Esophagus (tissue), 2 donors: ENCODE data around the gene C2CD4D. TPM values are rescaled to one million over a fixed set of nuclear protein-coding genes. Genes with fewer than 3 reads are reported as not detected.

Source experiments
- H3K27ac ChIP-seq, 2 donors: one replicate each; pipeline ENCODE4 v1.5.1; 2013; ENCODE audit warnings: low read depth in 2 of 2, mild to moderate bottlenecking in 2 of 2, inconsistent platforms in 1 of 2, low read length in 1 of 2, moderate library complexity in 1 of 2
- H3K27me3 ChIP-seq, 2 donors: one replicate each; pipeline ENCODE4 v1.6.1; 2013; ENCODE audit warnings: low read length in 2 of 2, control low read depth in 1 of 2, mild to moderate bottlenecking in 1 of 2; ENCODE audit not compliant: insufficient read depth in 2 of 2, control insufficient read depth in 1 of 2
- H3K36me3 ChIP-seq, 2 donors: one replicate each; pipeline ENCODE4 v1.6.1; 2013; ENCODE audit warnings: low read length in 1 of 2; ENCODE audit not compliant: control insufficient read depth in 2 of 2, insufficient read depth in 2 of 2
- H3K4me1 ChIP-seq, 2 donors: one replicate each; pipeline ENCODE4 v1.6.1; 2013; ENCODE audit warnings: low read length in 1 of 2; ENCODE audit not compliant: control insufficient read depth in 2 of 2, insufficient read depth in 2 of 2
- H3K4me3 ChIP-seq, 2 donors: one replicate each; pipeline ENCODE4 v1.5.1; 2013; ENCODE audit warnings: low read length in 2 of 2, mild to moderate bottlenecking in 2 of 2, low read depth in 1 of 2, moderate library complexity in 1 of 2
- H3K9me3 ChIP-seq, 2 donors: one replicate each; pipeline ENCODE4 v1.6.1; 2013; ENCODE audit warnings: mild to moderate bottlenecking in 2 of 2, low read depth in 1 of 2, low read length in 1 of 2, moderate library complexity in 1 of 2; ENCODE audit not compliant: control insufficient read depth in 2 of 2, insufficient read depth in 1 of 2
- WGBS, 2 donors: extraction: QIAGEN DNeasy Blood & Tissue Kit; methylation state at CpG; one replicate each; pipeline ENCODE4 v1.1.7; 2013; 5-methylcytosine and 5-hydroxymethylcytosine counted together
- polyA plus RNA-seq, 2 donors: library from polyadenylated mRNA; stranded (reverse); fragments of 200-250 nt; gene quantifications; one replicate each; pipeline ENCODE4 v1.2.3, GENCODE V29; 2013
- donor health status: healthy with polysubstance abuse.
- donor health status: Bipolar disorder and iron deficiency.

Gene C2CD4D
- polyA plus RNA-seq, 2 donors, result 0.12 to 0.19 TPM

DNA sequence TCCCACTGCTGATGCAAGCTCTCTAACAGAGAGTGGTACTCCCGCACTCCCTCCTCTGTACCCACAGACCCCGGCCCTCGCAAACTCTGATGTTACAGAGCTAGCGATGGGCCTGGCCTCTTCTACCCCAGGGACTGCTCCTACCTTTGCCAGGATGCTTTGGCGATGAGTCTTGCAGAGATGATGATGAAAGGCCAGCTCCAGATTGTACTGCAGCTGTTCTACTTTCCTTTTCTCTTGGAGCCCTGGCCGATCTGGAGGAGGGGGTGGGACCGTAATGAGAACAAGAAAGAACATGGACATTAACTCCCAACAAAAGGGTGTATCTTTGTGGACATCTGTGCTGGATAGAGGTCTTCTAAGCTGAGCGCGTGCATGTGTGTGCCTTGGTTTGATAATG is 28.4 kb downstream of the C2CD4D start:
- Histone ChIP-seq H3K4me3 (no peak overlapping the region), H3K27me3 (no peaks in the 10 kb centered on the region), H3K4me1 (no peaks in the 10 kb centered on the region), H3K36me3 (peaks cover 0 to 2% of the 10 kb centered on the region in 2 donors), H3K9me3 (no peaks in the 10 kb centered on the region), H3K27ac (no peak overlapping the region)
- 91 to 95% methylated on average over 9 of the region's 9 CpGs for WGBS, 2 donors

DNA sequence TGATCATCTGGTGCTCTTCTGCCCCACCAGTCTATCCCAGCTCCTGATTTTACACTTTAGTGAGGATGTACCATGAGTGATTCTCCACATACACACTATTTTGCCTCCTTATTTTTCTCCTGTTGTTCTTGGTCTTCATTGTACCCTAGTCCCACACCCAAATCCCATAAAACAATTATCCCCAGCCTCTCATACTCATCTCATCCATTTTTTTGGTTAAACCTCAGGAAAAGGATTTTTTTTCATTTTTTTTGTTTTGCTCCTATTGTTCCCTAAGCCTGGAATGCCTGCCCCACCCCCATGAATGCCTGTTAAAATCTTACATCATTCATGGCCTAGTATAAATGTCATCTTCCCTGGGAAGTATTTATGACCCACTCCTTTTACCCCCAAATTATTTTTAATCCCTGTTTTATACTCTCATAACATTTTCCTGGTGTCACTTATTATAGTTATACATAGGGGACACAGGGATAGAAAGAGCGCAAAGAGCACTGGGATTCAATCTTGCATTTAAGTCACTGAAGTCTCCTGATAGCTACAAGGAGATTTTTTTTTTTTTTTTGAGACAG is 29.5 kb downstream of the C2CD4D start:
- Histone ChIP-seq H3K4me1 (no peaks in the 10 kb centered on the region), H3K4me3 (no peak overlapping the region), H3K27me3 (no peaks in the 10 kb centered on the region), H3K9me3 (no peaks in the 10 kb centered on the region), H3K36me3 (peaks cover 0 to 2% of the 10 kb centered on the region in 2 donors), H3K27ac (no peak overlapping the region)
- 98 to 99% methylated on average over 1 of the region's 1 CpG for WGBS, 2 donors

DNA sequence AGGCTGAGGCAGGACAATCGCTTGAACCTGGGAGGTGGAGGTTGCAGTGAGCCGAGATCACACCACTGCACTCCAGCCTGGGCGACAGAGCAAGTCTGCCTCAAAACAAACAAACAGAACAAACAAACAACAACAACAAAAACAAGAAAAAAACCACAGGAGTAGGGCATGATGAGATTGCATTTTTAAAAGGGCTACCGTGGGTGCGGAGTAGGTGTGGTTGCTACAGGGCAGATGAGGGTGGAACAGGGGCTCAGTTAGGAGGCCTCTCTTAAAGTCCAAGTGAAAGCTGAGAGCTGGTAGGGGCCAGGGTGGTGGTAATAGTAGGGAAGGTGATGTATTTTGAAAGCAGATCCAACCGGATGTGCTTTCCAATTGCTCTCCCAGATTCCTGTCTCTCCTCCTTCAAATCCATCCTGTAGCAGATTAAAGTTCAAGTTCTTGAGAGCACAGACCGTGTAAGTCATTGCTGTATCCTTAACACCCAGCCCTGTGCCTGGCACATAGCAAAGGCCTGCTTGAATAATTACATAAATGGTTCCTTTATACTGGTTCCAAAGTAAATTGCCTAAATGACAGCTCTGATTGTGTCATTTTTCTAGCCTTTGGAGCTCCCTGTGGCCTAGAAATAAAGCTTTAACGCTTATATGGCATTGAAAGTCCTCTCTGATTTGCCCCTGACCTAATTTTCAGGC is 30.2 kb downstream of the C2CD4D start:
- no peak overlapping the region for H3K27ac ChIP-seq

DNA sequence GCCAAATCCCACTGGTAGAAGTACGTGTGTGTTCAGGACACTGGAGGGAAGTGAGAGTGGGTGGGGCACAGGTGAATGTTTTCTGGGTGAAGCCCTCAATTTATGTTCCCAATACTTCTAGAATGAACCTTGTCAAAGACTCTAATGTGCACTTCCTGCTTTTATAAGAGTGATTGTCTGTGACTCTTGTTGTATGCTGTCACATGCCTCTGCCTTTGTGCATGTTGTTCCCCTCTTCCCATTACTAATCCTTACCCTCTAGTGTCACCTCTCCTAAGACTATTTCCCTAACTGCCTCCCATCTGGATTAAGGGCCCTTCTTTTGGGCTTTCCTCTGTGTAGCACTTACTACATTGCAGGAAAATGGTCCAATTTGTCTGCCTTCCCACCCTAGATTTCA is 31.9 kb downstream of the C2CD4D start:
- no peaks in the 10 kb centered on the region for H3K36me3 ChIP-seq
- H3K27ac ChIP-seq, result no peak overlapping the region
- WGBS, 2 donors, result 57 to 75% methylated on average over 1 of the region's 1 CpG
- no peaks in the 10 kb centered on the region for H3K4me1 ChIP-seq
- no peaks in the 10 kb centered on the region for H3K9me3 ChIP-seq
- H3K4me3 ChIP-seq, result no peak overlapping the region
- no peaks in the 10 kb centered on the region for H3K27me3 ChIP-seq

More for the DNA sequence above, 30.2 kb downstream of the C2CD4D start:
- Histone ChIP-seq H3K4me3 (no peak overlapping the region), H3K4me1 (no peaks in the 10 kb centered on the region), H3K9me3 (no peaks in the 10 kb centered on the region), H3K36me3 (no peaks in the 10 kb centered on the region), H3K27me3 (no peaks in the 10 kb centered on the region)
- WGBS, 2 donors, result 54 to 55% methylated on average over 8 of the region's 8 CpGs

DNA sequence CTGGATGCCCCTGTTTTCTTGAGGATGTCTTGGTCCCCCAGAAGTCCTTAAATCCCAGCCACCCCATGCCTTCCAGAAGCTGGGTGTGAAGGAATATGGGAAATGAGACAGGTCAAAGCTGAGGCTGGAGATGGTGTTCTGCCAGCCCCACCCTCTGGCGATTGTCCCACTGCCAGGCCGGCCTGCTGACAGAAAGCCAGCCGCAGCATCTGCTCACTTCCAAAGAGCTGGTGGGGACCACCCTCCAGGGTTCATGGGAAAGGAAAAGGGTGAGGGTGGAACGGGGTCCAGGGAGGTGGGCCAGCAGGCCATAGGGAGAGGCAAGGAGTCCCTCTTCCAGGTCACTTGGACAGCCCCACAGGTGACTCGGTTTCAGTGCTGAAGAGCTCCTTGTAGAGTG is 32.5 kb downstream of the C2CD4D start:
- Histone ChIP-seq H3K4me1 (no peaks in the 10 kb centered on the region), H3K9me3 (no peaks in the 10 kb centered on the region), H3K27me3 (no peaks in the 10 kb centered on the region), H3K27ac (no peak overlapping the region), H3K36me3 (no peaks in the 10 kb centered on the region), H3K4me3 (no peak overlapping the region)
- 70 to 77% methylated on average over 5 of the region's 5 CpGs for WGBS, 2 donors

DNA sequence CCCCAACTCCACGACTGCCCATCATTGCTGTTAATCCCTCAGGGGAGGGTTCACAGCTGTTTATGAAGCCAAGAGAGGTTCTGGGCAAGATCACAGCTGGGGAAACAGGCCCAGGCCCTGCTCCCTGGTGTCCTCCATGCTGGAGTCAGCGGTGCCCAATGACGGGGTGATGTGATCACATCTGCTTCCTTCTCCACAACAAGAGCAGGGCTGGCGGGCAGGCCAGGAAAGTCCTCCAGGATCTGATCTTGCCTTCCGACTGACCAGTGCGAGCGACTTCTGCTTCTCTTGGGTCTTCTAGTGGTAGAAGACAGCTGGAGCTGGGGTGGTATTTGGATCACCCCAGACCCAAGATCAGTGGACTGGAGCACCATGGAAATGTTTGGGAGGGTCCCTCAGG is 33.5 kb downstream of the C2CD4D start:
- 83 to 86% methylated on average over 7 of the region's 7 CpGs for WGBS, 2 donors
- Histone ChIP-seq H3K9me3 (no peaks in the 10 kb centered on the region), H3K4me1 (no peaks in the 10 kb centered on the region), H3K27me3 (no peaks in the 10 kb centered on the region), H3K36me3 (no peaks in the 10 kb centered on the region), H3K4me3 (no peak overlapping the region), H3K27ac (no peak overlapping the region)

DNA sequence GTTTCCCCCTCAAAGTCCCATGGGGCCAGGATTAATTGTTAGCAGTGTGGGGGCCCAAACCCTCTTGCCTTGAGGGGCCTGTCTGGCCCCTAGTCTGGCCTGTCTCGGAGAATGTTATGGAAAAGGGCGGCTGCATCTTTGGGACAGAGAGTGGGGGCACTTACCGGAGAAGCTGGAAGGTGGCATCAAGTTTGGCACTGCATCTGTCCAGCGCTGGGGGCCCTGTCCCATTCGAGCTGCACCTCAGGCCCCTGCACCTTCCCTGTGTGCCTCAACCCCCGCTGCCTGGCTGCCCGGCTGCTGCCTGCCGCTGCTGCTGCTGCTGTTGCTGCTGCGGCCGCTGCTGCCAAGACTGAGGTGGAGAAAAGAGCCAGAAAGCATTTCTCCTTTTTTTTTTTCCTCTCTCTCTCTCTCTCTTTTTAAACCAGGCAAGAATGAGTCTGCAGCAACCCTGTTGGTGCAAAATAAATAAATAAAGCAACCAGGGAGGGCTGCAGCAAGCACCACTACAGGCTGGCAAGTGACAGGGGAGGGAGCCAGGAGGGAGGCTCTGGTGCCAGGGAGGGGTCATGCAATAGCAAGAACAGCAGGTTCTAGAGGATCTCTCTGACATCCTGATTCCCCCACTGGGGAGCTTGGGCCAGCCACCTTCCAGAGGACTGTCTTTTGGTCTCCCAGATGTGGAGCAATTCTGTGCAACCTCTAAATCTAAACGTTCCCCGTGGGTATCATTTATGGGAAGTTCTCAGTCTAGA is 34.4 kb downstream of the C2CD4D start, which contains the start of gene LINGO4:
LINGO4 (minus strand) TSS at position 354 of the 755 bp plus-strand sequence. CDS start 2,715 bp downstream, outside the sequence.
- WGBS, 2 donors, result 54 to 61% methylated on average over 12 of the region's 12 CpGs
- Histone ChIP-seq H3K4me3 (no peak within 1 kb of the TSS), H3K27me3 (no peaks in the 10 kb centered on the region), H3K4me1 (peaks cover 0 to 4% of the 10 kb centered on the region in 2 donors), H3K27ac (no peak within 1 kb of the TSS), H3K36me3 (no peaks in the 10 kb centered on the region), H3K9me3 (no peaks in the 10 kb centered on the region)

DNA sequence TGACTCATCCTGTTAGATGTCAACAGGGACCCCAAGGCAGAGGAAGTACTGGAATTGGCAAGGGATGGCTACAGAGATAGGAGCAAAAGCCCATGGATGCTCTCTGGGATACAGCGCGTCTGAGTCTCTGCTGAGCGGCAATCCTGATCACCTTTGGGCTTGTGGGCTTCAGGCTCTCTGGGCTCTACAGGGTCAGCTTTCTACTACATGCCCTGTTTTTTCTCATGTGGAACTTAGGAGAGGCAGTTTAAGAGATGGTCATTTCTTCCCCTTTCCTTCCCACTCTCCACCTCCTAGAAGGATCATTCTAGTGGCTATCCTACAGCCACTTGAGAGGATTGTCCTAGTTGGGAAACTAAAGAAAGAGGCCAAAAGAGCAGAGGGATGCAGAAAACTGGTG is 35.7 kb downstream of the C2CD4D start:
- Histone ChIP-seq H3K27me3 (no peaks in the 10 kb centered on the region), H3K27ac (no peak overlapping the region), H3K4me1 (peaks cover 0 to 4% of the 10 kb centered on the region in 2 donors), H3K36me3 (no peaks in the 10 kb centered on the region), H3K4me3 (no peak overlapping the region), H3K9me3 (no peaks in the 10 kb centered on the region)
- WGBS, 2 donors, result 86 to 92% methylated on average over 3 of the region's 3 CpGs

DNA sequence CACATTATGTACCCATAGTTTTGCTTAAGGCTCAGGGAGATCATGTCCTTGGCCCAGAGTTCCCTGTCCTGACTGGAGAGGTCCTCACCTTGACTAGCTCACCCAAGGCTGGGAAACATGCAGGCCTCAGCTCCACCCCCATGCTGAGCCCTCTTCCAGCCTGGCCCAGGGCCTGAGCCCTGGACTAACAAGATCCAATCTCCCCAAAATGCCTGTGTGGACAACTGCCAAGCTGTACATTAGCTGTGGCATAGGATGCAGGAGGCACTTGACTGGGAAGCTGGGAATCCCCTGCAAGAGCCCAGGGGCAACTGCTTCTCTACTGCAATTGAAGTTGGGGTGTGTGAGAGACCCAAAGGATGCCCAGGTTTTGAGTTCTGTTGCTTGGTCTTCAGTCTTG is 36.5 kb downstream of the C2CD4D start:
- Histone ChIP-seq H3K27ac (no peak overlapping the region), H3K27me3 (no peaks in the 10 kb centered on the region), H3K36me3 (no peaks in the 10 kb centered on the region), H3K4me3 (no peak overlapping the region), H3K9me3 (no peaks in the 10 kb centered on the region), H3K4me1 (peaks cover 0 to 4% of the 10 kb centered on the region in 2 donors)
